Motor neuron (in vitro differentiated cells): ENCODE data around the gene ZMIZ1. TPM values are rescaled to one million over a fixed set of nuclear protein-coding genes. Genes with fewer than 3 reads are reported as not detected.

Experiments used
- ATAC-seq, 8 experiments: fragments of 200-7000 bp; cut with Tn5 transposase; replicated peaks in 6 of 8; 2 replicates each; pipeline ENCODE4 v1.8.0; 2021; ENCODE audit warnings: mild to moderate bottlenecking in 8 of 8, moderate library complexity in 8 of 8
- H3K27ac ChIP-seq, 2 donors: fragments of 250-450 bp; sonication (Bioruptor Pico); 2 replicates each; pipeline ENCODE4 v1.9.0; 2021; ENCODE audit warnings: antibody characterized with exemption in 2 of 2, mild to moderate bottlenecking in 2 of 2, moderate library complexity in 1 of 2
- H3K4me1 ChIP-seq, 2 donors: fragments of 250-450 bp; sonication (Bioruptor Pico); replicated peaks in 1 of 2; 2 replicates each; pipeline ENCODE4 v1.6.1; 2021; ENCODE audit warnings: antibody characterized with exemption in 2 of 2, mild to moderate bottlenecking in 2 of 2, moderate library complexity in 1 of 2
- H3K4me3 ChIP-seq, 5 donors: fragments of 250-450 bp; sonication (Bioruptor Pico); 2 replicates each; pipeline ENCODE4 v1.9.0; 2021; ENCODE audit warnings: antibody characterized with exemption in 5 of 5, mild to moderate bottlenecking in 5 of 5, moderate library complexity in 4 of 5
- WGBS, 10 experiments: fragments of 450-650 bp; shearing (Covaris generic); methylation state at CpG; one replicate each; pipeline ENCODE4 v1.0.0; 2022; 5-methylcytosine and 5-hydroxymethylcytosine counted together
- in situ Hi-C, 9 experiments: fragments of 400-800 bp; cut with MboI; loops; one replicate each; pipeline ENCODE4 v1.15.0; 2021; ENCODE audit warnings: low sequenced_read_pairs in 9 of 9, low pct_unique_long_range_greater_than_20kb in 2 of 9; ENCODE audit not compliant: unreplicated experiment in 9 of 9
- total RNA-seq, 8 experiments: library from RNA; unstranded; fragments of 300-600 nt; gene quantifications; 2 replicates each; pipeline versions ENCODE4 v1.2.3 to v1.2.4, GENCODE V29; 2022

ZMIZ1 gene
- total RNA-seq, 8 experiments from 2014 or later = 15.8 to 79.9 (median 50.0) TPM

DNA sequence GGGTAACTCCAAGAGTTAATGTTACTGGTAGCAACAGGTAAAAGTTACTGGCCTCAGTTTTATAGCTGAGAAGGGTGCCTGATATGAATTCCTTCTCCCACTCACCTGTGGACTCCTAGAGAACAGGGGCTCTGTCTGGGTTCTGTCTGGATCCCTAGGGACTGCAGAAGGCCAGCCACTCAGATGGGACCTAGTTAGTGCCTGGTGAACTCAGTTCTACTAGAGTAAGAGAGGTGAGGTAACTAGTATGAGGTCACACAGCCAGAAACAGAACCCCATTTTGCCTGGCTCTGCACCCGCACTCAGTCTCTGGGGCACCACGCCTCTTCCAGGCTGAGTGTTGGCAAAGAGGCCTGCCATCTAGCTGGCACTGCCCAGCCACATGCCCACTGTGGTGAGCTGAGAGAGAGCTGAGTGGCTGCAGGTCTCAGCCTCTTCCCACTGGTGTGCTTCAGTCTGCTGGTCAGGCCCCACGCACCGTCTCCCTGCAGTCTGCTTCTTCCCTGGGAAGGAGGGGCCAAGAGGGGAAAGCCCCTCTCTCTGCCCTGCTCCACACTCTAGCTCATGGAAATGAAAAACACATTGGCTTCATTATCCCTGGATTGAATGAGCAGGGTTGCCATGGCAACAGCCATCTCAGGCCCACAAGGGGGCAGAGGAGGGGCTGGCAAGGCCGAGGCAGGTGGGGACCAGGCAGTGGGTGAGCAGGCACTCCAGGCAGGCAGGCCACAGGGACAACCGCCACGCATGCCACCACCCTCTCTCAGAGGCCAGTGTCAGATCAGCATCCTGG lies 110.6 kb downstream of the ZMIZ1 start:
- H3K4me1 ChIP-seq = peaks cover 94% of the 10 kb centered on the region in 2 donors
- WGBS, 10 experiments = 60 to 100% methylated on average over 1 of the region's 7 CpGs; no CpG with 5 or more reads in 8 of the 10 experiments
- in situ Hi-C loops = loop anchor here in 4 of 9 experiments (25.0 kb wide), 3 partner anchors 92 to 1142 kb away; partner anchors contain the start of genes POLR3A (in 1 of the 4) and RPS24 (in 1 of the 4)
- peak overlapping the region; percentile 81 to 82 for H3K27ac ChIP-seq
- peak in 6 of 8 experiments; percentile 18 to 54 (median 42) for ATAC-seq
- no peak overlapping the region for H3K4me3 ChIP-seq

- Histone ChIP-seq H3K27ac (peak overlapping the region; percentile 81 to 82), H3K4me3 (no peak overlapping the region), H3K4me1 (peaks cover 99 to 100% of the 10 kb centered on the region in 2 donors)
- ATAC-seq = no peak
- in situ Hi-C loops = loop anchor here in 4 of 9 experiments (25.0 kb wide), 3 partner anchors 93 to 1143 kb away; partner anchors contain the start of genes POLR3A (in 1 of the 4) and RPS24 (in 1 of the 4)
- 0 to 100% methylated on average over 1 of the region's 7 CpGs; no CpG with 5 or more reads in 8 of the 10 experiments for WGBS, 10 experiments
Measured at GRCh38 chr10:79179957-79180309, 111.2 kb downstream of the ZMIZ1 start.

DNA sequence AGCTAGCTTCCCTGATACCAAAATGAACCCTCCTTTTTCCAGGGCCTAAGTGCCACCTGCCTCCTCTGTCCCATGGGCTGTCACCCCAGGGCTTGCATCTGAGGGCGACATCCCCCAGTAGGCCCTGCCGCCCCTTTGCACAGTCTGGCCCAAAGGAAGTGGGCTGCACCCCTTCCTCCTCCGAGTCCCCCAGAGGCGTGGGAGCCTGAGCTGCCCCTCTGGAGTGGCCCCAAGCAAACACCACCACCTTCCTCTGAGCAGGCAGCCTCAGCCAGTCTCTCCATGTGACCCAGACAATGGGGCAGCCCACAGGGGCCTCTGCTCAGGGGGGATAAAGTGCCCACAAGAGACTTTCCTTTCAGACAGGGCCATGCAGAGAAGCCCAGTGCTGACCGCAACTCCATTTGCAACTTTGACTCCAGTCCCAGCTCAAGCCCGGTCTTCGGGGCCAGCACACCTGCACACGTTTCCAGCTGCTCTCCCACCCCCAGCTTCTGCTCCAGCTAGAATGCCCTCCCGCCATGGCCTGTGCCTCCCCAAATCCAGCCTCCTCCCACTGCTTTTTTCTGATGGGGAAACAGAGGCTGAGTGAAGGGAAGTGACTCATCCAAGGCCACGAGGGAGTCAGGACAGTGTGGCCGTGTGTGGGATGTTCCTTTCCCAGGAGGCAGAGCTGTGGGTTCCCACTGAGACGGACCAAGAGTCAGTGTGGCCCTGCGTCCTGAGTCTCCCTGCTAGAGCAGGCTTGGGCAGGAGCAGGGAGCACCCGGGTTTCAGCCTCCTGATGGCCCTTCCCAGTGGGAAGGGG lies 111.9 kb downstream of the ZMIZ1 start:
- ATAC-seq = no peak
- Histone ChIP-seq H3K4me3 (no peak overlapping the region), H3K4me1 (peaks cover 100% of the 10 kb centered on the region in 2 donors), H3K27ac (peak overlapping the region; percentile 81 to 82)
- 60 to 83% (median 74%) methylated on average over 1 to 4 of the region's 14 CpGs; no CpG with 5 or more reads in 6 of the 10 experiments for WGBS, 10 experiments
- in situ Hi-C loops = loop anchor here in 4 of 9 experiments (25.0 kb wide), 3 partner anchors 93 to 1143 kb away; partner anchors contain the start of genes POLR3A (in 1 of the 4) and RPS24 (in 1 of the 4)

DNA sequence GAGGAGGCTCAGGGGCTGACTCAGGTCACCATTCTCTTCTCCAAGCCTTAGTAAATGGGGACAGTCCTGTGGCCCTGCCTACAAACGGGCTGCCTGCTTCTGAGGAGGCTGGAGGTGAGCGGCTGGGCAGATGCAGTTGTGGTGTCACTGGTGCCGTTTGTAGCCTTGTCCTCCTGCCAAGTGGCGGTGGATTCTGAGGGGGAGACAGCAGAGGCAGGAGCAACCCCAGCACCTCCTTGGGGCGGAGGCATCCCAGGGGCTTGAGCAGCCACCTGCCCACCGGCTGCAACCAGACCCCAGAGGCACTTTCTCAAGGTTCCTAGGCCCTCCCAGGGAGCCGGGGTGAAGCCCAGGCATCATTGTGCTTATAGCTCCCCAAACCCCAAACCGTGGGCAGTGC lies 112.5 kb downstream of the ZMIZ1 start:
- Histone ChIP-seq H3K27ac (peak overlapping the region; percentile 81 to 82), H3K4me3 (no peak overlapping the region), H3K4me1 (peaks cover 100% of the 10 kb centered on the region in 2 donors)
- ATAC-seq = no peak
- in situ Hi-C loops = loop anchor here in 4 of 9 experiments (25.0 kb wide), 3 partner anchors 94 to 1144 kb away; partner anchors contain the start of genes POLR3A (in 1 of the 4) and RPS24 (in 1 of the 4)
- 60% methylated on average over 1 of the region's 8 CpGs; no CpG with 5 or more reads in 9 of the 10 experiments for WGBS, 10 experiments

DNA sequence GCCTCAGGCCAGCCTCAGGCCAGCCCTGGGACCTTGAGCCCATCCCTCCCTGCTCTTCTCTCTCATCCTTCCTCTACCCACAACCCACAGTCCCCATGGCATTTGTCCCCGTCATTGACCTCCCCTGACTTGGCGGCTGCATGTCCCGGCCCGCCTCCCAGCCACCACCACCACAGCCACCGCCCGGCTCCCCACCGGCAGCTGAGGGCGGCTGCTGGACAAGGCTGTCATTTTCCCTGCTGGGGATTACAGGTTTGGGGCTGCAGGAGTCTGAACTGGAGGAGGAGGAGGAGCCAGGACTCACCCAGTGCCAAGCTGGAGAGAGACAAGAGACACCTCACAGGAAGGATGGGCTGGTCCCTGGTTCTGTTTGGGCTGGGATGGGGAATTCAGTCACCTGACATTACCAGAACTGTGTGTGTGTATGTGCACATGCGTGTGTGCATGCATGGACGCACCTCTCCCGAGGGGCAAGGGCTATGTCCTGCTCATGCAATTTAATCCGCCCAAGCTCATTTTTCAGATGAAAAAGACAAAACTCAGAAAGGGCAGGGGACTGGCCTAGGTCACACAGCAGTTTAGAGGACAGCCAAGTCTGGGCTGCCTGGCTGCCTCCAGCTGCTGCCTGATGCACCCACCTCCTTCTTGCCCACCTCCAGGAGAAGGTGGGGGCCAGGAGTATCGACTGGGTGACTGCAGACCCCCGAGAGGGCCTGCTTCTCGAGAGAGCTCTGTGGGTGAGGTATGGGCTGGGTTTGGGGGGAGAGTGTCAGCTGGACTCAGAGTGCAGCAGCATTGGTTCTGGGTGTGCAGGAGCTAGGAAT lies 113.1 kb downstream of the ZMIZ1 start:
- H3K4me1 ChIP-seq = peaks cover 96 to 100% of the 10 kb centered on the region in 2 donors
- in situ Hi-C loops = loop anchor here in 4 of 9 experiments (25.0 kb wide), 3 partner anchors 95 to 1145 kb away; partner anchors contain the start of genes POLR3A (in 1 of the 4) and RPS24 (in 1 of the 4)
- WGBS, 10 experiments = 47 to 100% (median 74%) methylated on average over 2 to 10 of the region's 15 CpGs; no CpG with 5 or more reads in 6 of the 10 experiments
- H3K27ac ChIP-seq = peak overlapping the region; percentile 81 to 82
- H3K4me3 ChIP-seq = no peak overlapping the region
- peak in 2 of 8 experiments; percentile 14 to 27 for ATAC-seq

- peak in 6 of 8 experiments; percentile 4 to 63 (median 52) for ATAC-seq
- WGBS, 10 experiments = 13 to 50% (median 30%) methylated on average over 1 to 12 of the region's 14 CpGs; no CpG with 5 or more reads in 5 of the 10 experiments
- Histone ChIP-seq H3K27ac (peak overlapping the region; percentile 81 to 82), H3K4me3 (no peak overlapping the region), H3K4me1 (peaks cover 90 to 94% of the 10 kb centered on the region in 2 donors)
- in situ Hi-C loops = loop anchor here in 4 of 9 experiments (25.0 kb wide), 3 partner anchors 96 to 1146 kb away; partner anchors contain the start of genes POLR3A (in 1 of the 4) and RPS24 (in 1 of the 4)
Measured at GRCh38 chr10:79182781-79183467, 114.2 kb downstream of the ZMIZ1 start.

DNA sequence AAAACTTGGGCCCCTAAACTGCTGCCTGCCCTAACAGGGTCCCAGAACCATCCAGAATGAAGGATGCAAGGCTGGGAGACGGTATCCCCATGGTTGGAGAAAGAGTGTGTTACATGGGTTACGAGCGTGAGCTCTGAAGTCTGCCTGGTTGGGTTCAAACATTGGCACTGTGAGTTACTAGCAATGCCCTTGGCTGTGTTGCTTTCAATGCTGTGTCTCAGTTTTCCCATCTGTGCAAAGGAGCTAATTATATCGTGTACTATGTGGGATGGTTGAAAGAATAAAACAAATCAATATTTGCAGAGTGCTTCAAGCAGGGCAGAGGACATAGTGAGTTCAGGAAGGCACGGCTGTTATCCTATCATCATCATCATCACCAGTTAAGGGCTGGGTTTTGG lies 114.7 kb downstream of the ZMIZ1 start:
- no peak overlapping the region for H3K4me3 ChIP-seq
- ATAC-seq = no peak
- peak overlapping the region; percentile 81 to 82 for H3K27ac ChIP-seq
- peaks cover 90 to 94% of the 10 kb centered on the region in 2 donors for H3K4me1 ChIP-seq
- in situ Hi-C loops = loop anchor here in 4 of 9 experiments (25.0 kb wide), 3 partner anchors 96 to 1146 kb away; partner anchors contain the start of genes POLR3A (in 1 of the 4) and RPS24 (in 1 of the 4)
- 43 to 89% (median 75%) methylated on average over 1 to 4 of the region's 5 CpGs; no CpG with 5 or more reads in 2 of the 10 experiments for WGBS, 10 experiments

DNA sequence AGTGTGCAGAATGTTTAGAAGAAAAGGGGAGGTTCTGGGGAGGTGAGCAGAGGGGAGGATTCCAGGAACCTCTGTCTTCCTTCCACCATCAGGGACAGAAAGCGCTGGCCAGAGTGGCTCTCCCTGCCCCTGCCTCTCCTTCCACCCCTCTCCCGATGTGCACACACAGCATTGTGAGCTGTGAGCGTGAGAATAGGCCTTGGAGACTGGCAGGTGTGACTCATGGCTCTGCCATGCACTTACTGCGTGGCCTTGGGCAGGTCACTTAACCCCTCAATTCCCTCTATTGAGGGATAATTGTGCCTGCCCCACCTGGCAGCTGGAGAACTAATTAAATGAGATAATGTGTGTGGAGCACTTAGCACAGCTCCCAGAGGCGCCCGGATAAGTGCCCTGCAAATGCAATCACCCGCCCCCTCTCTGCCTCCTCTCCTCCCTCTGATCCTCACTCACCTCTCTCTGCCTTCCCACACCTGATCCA lies 115.4 kb downstream of the ZMIZ1 start:
- peaks cover 87 to 91% of the 10 kb centered on the region in 2 donors for H3K4me1 ChIP-seq
- H3K27ac ChIP-seq = peak overlapping the region; percentile 81 to 82
- no peak overlapping the region for H3K4me3 ChIP-seq
- peak in 2 of 8 experiments; percentile 2 to 11 for ATAC-seq
- WGBS, 10 experiments = 50 to 100% (median 86%) methylated on average over 1 to 5 of the region's 7 CpGs; no CpG with 5 or more reads in 5 of the 10 experiments
- in situ Hi-C loops = loop anchor here in 4 of 9 experiments (25.0 kb wide), 3 partner anchors 97 to 1147 kb away; partner anchors contain the start of genes POLR3A (in 1 of the 4) and RPS24 (in 1 of the 4)

- H3K4me3 ChIP-seq = no peak overlapping the region
- in situ Hi-C loops = loop anchor here in 4 of 9 experiments (25.0 kb wide), 3 partner anchors 97 to 1147 kb away; partner anchors contain the start of genes POLR3A (in 1 of the 4) and RPS24 (in 1 of the 4)
- no peak for ATAC-seq
Measured at GRCh38 chr10:79184657-79185056, 115.9 kb downstream of the ZMIZ1 start.

DNA sequence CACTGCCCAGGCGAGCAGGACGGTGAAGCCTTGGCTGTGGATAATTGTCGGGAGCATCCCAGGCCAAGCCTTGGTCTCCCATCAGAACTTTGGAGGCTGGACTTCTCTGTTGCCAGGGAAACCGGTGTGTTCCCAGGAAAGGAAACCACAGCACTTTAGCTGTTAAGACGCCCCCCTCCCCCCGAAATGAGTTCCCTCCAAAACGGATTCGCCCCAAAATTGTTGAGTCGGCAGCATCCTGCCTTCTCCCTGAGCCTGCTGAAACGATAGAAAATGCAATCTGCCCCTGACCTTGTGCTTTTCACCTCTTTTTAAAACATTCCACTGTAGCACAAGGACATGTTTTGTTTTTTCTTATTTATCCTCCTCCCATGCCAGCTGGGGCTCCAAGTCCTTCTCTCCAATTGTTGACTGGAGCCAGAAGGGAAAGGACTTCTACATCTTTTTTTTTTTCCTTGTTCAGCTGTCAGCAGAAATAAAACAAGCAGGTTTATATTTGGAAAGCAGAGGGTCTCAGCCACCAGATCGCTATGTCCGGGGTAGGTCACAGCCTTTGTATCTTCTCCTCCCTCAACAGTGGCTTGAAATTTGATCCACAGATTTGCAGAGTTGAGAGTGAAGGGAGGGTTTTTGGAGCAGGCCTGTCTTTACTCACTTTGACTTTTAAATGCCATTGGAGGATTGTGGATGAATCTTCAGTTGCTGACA lies 116.5 kb downstream of the ZMIZ1 start:
- peak overlapping the region; percentile 81 to 82 for H3K27ac ChIP-seq
- in situ Hi-C loops = loop anchor here in 4 of 9 experiments (25.0 kb wide), 3 partner anchors 98 to 1148 kb away; partner anchors contain the start of genes POLR3A (in 1 of the 4) and RPS24 (in 1 of the 4)
- WGBS, 10 experiments = 0 to 66% (median 10%) methylated on average over 1 to 10 of the region's 12 CpGs; no CpG with 5 or more reads in 2 of the 10 experiments
- H3K4me3 ChIP-seq = no peak overlapping the region
- peaks cover 76 to 80% of the 10 kb centered on the region in 2 donors for H3K4me1 ChIP-seq
- peak in 1 of 8 experiments; percentile 4 for ATAC-seq

More at GRCh38 chr10:79184657-79185056, 115.9 kb downstream of the ZMIZ1 start:
- Histone ChIP-seq H3K4me1 (peaks cover 82 to 86% of the 10 kb centered on the region in 2 donors), H3K27ac (peak overlapping the region; percentile 81 to 82)
- 30 to 92% (median 46%) methylated on average over 1 to 6 of the region's 6 CpGs; no CpG with 5 or more reads in 4 of the 10 experiments for WGBS, 10 experiments
